Nephron (organoid): ENCODE data around the gene PRKAB2.
"Not testable (repeated sequence)": the region's sequence is repeated elsewhere in the genome, so short reads cannot be mapped to it uniquely, and the experiment has no call there.

Experiments used
- H3K27ac Mint-ChIP-seq, 3 experiments: 2 replicates each; pipeline ENCODE4 v1.8.0; 2020; ENCODE audit warnings: mixed read lengths in 3 of 3, mild to moderate bottlenecking in 2 of 3, moderate library complexity in 1 of 3
- H3K27me3 Mint-ChIP-seq: 2 replicates; pipeline ENCODE4 v1.8.0; 2021; ENCODE audit warnings: low read depth, mild to moderate bottlenecking, moderate library complexity, mixed read lengths
- H3K36me3 Mint-ChIP-seq: 2 replicates; pipeline ENCODE4 v1.8.0; 2020; ENCODE audit warnings: low read depth, mixed read lengths
- H3K4me1 Mint-ChIP-seq: 2 replicates; pipeline ENCODE4 v1.8.0; 2020; ENCODE audit warnings: mixed read lengths
- H3K4me3 Mint-ChIP-seq, 3 experiments: 2 replicates each; pipeline ENCODE4 v1.8.0; 2020; ENCODE audit warnings: mild to moderate bottlenecking in 3 of 3, mixed read lengths in 3 of 3, moderate library complexity in 2 of 3
- H3K9me3 Mint-ChIP-seq: 2 replicates; pipeline ENCODE4 v1.8.0; 2020; ENCODE audit warnings: mixed read lengths
- CTCF ChIP-seq, 3 experiments: fragments of 200-600 bp; sonication (generic); IDR thresholded peaks; one replicate each; pipeline ENCODE4 v1.5.0; 2021; ENCODE audit warnings: antibody characterized with exemption in 3 of 3; ENCODE audit not compliant: unreplicated experiment in 3 of 3

The PRKAB2 gene

GRCh38 chr1:147156642-147157041 lies 15.6 kb downstream of the PRKAB2 start:
- no peaks in the 10 kb centered on the region for H3K4me1 Mint-ChIP-seq

GRCh38 chr1:147152772-147153171 lies 19.5 kb downstream of the PRKAB2 start:
- Mint-ChIP-seq H3K9me3 (no peaks in the 10 kb centered on the region), H3K4me3 (no peak overlapping the region), H3K4me1 (no peaks in the 10 kb centered on the region), H3K27ac (no peak overlapping the region), H3K36me3 (peaks cover 31% of the 10 kb centered on the region), H3K27me3 (no peaks in the 10 kb centered on the region)
- no peak for TF ChIP-seq CTCF (IDR thresholded peaks at IDR 0.05; ENCODE audit: unreplicated experiment in 3 of 3)

More at GRCh38 chr1:147156642-147157041, 15.6 kb downstream of the PRKAB2 start:
- H3K36me3 Mint-ChIP-seq, result peaks cover 63% of the 10 kb centered on the region
- H3K27me3 Mint-ChIP-seq, result no peaks in the 10 kb centered on the region
- no peaks in the 10 kb centered on the region for H3K9me3 Mint-ChIP-seq
- H3K27ac Mint-ChIP-seq, result no peak overlapping the region
- no peak for TF ChIP-seq CTCF (IDR thresholded peaks at IDR 0.05; ENCODE audit: unreplicated experiment in 3 of 3)
- no peak overlapping the region for H3K4me3 Mint-ChIP-seq

- Mint-ChIP-seq H3K4me1 (no peaks in the 10 kb centered on the region), H3K4me3 (no peak overlapping the region), H3K9me3 (no peaks in the 10 kb centered on the region), H3K27ac (no peak overlapping the region), H3K36me3 (peaks cover 17% of the 10 kb centered on the region), H3K27me3 (no peaks in the 10 kb centered on the region)
- no peak for TF ChIP-seq CTCF (IDR thresholded peaks at IDR 0.05; ENCODE audit: unreplicated experiment in 3 of 3)
These were observed 21.0 kb downstream of the PRKAB2 start for GRCh38 chr1:147151244-147151643.

GRCh38 chr1:147142886-147143285 lies 29.4 kb downstream of the PRKAB2 start:
- Mint-ChIP-seq H3K27me3 (no peaks in the 10 kb centered on the region), H3K4me1 (no peaks in the 10 kb centered on the region), H3K9me3 (no peaks in the 10 kb centered on the region), H3K27ac (no peak overlapping the region), H3K4me3 (no peak overlapping the region), H3K36me3 (no peaks in the 10 kb centered on the region)
- TF ChIP-seq CTCF (IDR thresholded peaks at IDR 0.05; ENCODE audit: unreplicated experiment in 3 of 3), result no peak

- not testable (repeated sequence) for H3K36me3 Mint-ChIP-seq, H3K9me3 Mint-ChIP-seq, H3K27ac Mint-ChIP-seq, H3K4me1 Mint-ChIP-seq, H3K4me3 Mint-ChIP-seq, H3K27me3 Mint-ChIP-seq
These were observed 41.5 kb downstream of the PRKAB2 start for GRCh38 chr1:147130721-147131120.

GRCh38 chr1:147129116-147129873 lies 43.0 kb downstream of the PRKAB2 start:
- Mint-ChIP-seq H3K9me3 (peaks cover 2% of the 10 kb centered on the region), H3K27me3 (no peaks in the 10 kb centered on the region), H3K36me3 (no peaks in the 10 kb centered on the region), H3K4me3 (no peak overlapping the region), H3K27ac (no peak overlapping the region), H3K4me1 (no peaks in the 10 kb centered on the region)
- no peak for TF ChIP-seq CTCF (IDR thresholded peaks at IDR 0.05; ENCODE audit: unreplicated experiment in 3 of 3)
